ENCODE results near the gene SLX4IP.

Gene SLX4IP

DNA sequence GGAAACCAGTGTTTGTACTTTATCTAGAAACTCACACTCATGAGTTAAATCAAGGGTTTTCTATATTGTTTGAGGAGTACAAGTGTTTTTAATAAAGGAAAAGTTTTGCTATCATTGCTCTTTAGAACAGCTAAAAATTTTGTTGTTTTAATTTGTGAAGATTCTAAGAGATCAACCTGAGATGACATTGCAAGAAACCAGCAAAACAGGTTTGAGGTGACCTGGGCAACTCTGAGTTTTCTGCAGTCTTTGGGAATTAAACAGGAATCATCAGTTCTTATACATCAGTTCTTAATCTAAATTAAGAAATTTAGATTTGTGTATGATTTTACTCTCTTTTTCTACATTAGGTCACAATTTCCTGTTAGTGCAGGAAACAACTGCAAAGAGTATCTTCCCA, 124.2 kb downstream of the SLX4IP start:
- Mint-ChIP-seq H3K4me3 (no peak overlapping the region), H3K4me1 (peaks cover 5% of the 10 kb centered on the region), H3K9me3 (peaks cover 14% of the 10 kb centered on the region), H3K27ac (peak overlapping the region in 1 of 3 experiments; percentile 21), H3K27me3 (ENCODE audit: low read depth) (no peaks in the 10 kb centered on the region), H3K36me3 (ENCODE audit: low read depth) (peaks cover 31% of the 10 kb centered on the region)
- TF ChIP-seq, protein P1, sequence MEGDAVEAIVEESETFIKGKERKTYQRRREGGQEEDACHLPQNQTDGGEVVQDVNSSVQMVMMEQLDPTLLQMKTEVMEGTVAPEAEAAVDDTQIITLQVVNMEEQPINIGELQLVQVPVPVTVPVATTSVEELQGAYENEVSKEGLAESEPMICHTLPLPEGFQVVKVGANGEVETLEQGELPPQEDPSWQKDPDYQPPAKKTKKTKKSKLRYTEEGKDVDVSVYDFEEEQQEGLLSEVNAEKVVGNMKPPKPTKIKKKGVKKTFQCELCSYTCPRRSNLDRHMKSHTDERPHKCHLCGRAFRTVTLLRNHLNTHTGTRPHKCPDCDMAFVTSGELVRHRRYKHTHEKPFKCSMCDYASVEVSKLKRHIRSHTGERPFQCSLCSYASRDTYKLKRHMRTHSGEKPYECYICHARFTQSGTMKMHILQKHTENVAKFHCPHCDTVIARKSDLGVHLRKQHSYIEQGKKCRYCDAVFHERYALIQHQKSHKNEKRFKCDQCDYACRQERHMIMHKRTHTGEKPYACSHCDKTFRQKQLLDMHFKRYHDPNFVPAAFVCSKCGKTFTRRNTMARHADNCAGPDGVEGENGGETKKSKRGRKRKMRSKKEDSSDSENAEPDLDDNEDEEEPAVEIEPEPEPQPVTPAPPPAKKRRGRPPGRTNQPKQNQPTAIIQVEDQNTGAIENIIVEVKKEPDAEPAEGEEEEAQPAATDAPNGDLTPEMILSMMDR (IDR thresholded peaks at IDR 0.05; ENCODE audit: unreplicated experiment in 3 of 3), result no peak

DNA sequence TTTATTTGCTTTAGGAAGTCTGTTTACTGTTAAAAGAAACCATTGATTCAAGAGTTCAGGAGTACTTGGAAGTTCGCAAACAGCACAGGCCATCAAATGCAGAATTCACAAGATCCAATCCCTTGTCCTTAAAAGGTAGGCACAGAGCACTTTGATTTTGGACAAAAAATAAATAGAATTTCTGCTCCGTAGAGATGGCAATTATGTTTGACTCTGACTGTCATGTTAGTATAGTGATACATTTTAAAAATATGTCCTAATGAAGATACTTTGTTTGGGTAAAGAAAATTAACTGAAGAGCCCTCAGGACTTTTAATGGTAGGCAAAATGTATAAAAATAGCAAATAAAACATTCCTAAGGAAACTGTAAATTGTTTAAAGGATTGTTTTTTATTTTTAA, 125.6 kb downstream of the SLX4IP start:
- Mint-ChIP-seq H3K36me3 (ENCODE audit: low read depth) (peaks cover 31% of the 10 kb centered on the region), H3K27me3 (ENCODE audit: low read depth) (no peaks in the 10 kb centered on the region), H3K4me3 (no peak overlapping the region), H3K27ac (no peak overlapping the region), H3K4me1 (peaks cover 8% of the 10 kb centered on the region), H3K9me3 (peaks cover 14% of the 10 kb centered on the region)
- TF ChIP-seq, protein P1 (IDR thresholded peaks at IDR 0.05; ENCODE audit: unreplicated experiment in 3 of 3), result no peak

DNA sequence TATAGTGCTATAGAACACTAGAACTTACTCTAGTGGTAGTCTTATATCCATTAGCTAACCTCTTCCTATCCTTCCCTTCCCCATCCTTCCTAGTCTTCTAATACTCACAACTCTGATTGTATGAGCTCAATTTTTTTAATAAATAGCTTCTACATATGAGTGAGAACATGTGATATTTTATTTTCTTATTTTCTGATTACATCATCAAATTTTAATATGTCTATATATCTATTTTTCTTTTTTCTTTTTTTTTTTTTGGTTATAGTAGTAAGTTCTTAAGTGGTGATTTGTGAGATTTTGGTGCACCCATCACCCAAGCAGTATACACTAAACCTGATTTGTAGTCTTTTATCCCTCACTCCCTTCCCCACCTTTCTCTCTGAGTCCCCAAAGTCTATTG, 126.2 kb downstream of the SLX4IP start:
- H3K4me3 Mint-ChIP-seq, result no peak overlapping the region
- H3K9me3 Mint-ChIP-seq, result peaks cover 14% of the 10 kb centered on the region
- peaks cover 37% of the 10 kb centered on the region for H3K36me3 Mint-ChIP-seq (ENCODE audit: low read depth)
- TF ChIP-seq, protein P1 (IDR thresholded peaks at IDR 0.05; ENCODE audit: unreplicated experiment in 3 of 3), result no peak
- no peak overlapping the region for H3K27ac Mint-ChIP-seq
- H3K27me3 Mint-ChIP-seq (ENCODE audit: low read depth), result no peaks in the 10 kb centered on the region
- H3K4me1 Mint-ChIP-seq, result peaks cover 10% of the 10 kb centered on the region

DNA sequence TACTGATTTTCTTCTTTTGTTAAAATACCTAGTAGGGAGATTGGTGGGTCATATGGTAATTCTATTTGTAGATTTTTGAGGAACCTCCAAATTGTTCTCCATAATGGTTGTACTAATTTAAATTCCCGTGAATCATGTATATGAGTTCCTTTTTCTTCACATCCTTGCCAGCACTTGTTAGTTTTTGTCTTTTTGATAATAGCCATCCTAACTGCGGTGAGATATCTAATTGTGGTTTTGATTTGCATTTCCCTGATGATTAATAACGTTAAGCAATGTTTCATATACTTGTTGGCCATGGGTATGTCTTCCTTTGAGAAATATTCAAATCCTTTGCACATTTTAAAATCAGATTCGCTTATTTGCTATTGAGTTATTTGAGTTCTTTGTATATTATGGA, 127.8 kb downstream of the SLX4IP start:
- no peak overlapping the region for H3K4me3 Mint-ChIP-seq
- peaks cover 10% of the 10 kb centered on the region for H3K4me1 Mint-ChIP-seq
- no peak overlapping the region for H3K27ac Mint-ChIP-seq
- peaks cover 14% of the 10 kb centered on the region for H3K9me3 Mint-ChIP-seq
- TF ChIP-seq, protein P1 (IDR thresholded peaks at IDR 0.05; ENCODE audit: unreplicated experiment in 3 of 3), result no peak
- H3K36me3 Mint-ChIP-seq (ENCODE audit: low read depth), result peaks cover 39% of the 10 kb centered on the region
- no peaks in the 10 kb centered on the region for H3K27me3 Mint-ChIP-seq (ENCODE audit: low read depth)

DNA sequence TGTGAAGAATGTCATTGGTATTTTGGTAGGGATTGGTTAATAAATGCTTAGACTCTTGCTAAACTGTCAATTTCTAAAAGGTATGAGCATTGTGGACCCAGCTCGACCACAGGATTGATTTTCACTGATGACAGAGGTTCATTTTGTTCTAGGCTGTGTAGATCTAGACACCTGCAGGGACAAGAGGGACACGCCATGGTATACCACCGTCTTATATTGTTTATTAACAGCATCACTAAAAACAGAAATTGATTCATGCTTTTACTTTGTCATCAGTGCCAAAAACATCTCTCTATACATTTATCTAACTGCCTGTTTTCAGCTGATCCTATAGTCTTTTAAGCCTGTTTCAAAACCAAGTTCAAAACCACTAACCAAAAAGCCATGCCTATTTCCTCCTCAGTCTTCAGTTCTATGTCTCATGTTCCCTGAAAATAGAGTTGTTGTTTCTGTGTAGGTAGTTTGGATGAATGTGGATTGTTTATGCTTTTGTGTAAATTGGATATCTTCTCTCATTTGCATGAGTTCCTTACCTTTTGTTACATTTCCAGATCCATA, 128.9 kb downstream of the SLX4IP start:
- Mint-ChIP-seq H3K9me3 (peaks cover 14% of the 10 kb centered on the region), H3K36me3 (ENCODE audit: low read depth) (peaks cover 39% of the 10 kb centered on the region), H3K4me1 (peaks cover 5% of the 10 kb centered on the region), H3K27ac (no peak overlapping the region), H3K4me3 (no peak overlapping the region), H3K27me3 (ENCODE audit: low read depth) (no peaks in the 10 kb centered on the region)
- TF ChIP-seq, protein P1 (IDR thresholded peaks at IDR 0.05; ENCODE audit: unreplicated experiment in 3 of 3), result no peak

DNA sequence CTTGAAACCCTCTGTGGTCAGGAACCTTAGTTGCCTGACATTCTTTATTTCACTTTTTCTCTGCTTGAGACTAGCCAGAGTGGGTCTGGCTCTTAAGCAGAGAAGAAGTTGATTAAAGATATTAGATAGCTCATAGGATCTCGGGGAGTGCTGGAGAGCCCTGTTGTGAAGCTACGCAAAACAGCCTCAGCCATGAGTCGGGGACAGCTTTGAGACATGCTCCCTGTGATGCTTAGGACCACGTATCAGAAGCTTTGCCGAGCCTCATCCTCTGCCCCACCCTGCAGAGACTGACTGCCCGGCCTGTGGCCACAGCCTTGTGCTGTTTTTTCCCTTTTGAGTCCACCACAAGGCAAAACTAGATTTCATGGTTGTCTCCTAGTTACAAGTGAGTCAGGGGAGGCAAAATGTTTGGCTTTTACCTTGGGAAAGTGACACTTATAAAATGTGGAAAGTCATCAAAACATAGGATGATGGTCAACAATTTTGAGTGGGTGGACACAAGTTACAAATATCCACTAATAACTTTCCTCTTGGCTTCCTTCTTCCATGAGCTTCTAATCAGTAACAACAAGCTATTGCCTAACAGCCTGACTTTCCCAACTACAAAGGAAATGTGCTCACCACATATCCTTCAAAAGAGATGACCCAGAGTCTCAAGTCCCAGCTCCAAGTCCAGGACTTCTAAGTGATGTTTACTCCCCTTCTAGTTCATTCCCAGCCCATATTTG, 130.3 kb downstream of the SLX4IP start:
- Mint-ChIP-seq H3K4me3 (no peak overlapping the region), H3K36me3 (ENCODE audit: low read depth) (peaks cover 42% of the 10 kb centered on the region), H3K27ac (peak overlapping the region in 2 of 3 experiments; percentile 6 to 49), H3K4me1 (peaks cover 5% of the 10 kb centered on the region), H3K27me3 (ENCODE audit: low read depth) (no peaks in the 10 kb centered on the region), H3K9me3 (peaks cover 14% of the 10 kb centered on the region)
- TF ChIP-seq, protein P1 (IDR thresholded peaks at IDR 0.05; ENCODE audit: unreplicated experiment in 3 of 3), result no peak
